WTC11 (cell line): ENCODE measurements around the gene ZZZ3. TPM values are rescaled to one million over a fixed set of nuclear protein-coding genes. Genes with fewer than 3 reads are reported as not detected.

ENCODE experiments used
- ATAC-seq: fragments of 200-7000 bp; cut with Tn5 transposase; 2 replicates; pipeline ENCODE4 v1.10.0; 2021; ENCODE audit warnings: mild to moderate bottlenecking, moderate library complexity
- CTCF ChIA-PET: fragments of 300-600 bp; sonication (Branson Sonifier 250); formaldehyde crosslinking; loops from one replicate; lab custom pipeline; 2021; ENCODE audit warnings: antibody characterized with exemption; lab: Charles Lee
- POLR2A ChIA-PET: fragments of 350-600 bp; sonication (Branson Sonifier 250); formaldehyde crosslinking; loops from one replicate; lab custom pipeline; 2021; ENCODE audit warnings: antibody characterized with exemption; lab: Charles Lee
- DNase-seq: peaks from one replicate; pipeline ENCODE4 v3.0.0; 2021; ENCODE audit warnings: low spot score
- H3K27ac Mint-ChIP-seq: 2 replicates; pipeline ENCODE4 v1.8.0; 2021; ENCODE audit warnings: mixed read lengths
- H3K27me3 Mint-ChIP-seq: 2 replicates; pipeline ENCODE4 v1.8.0; 2021; ENCODE audit warnings: low read depth, mild to moderate bottlenecking, moderate library complexity, mixed read lengths
- H3K36me3 Mint-ChIP-seq: 2 replicates; pipeline ENCODE4 v1.8.0; 2021; ENCODE audit warnings: mixed read lengths
- H3K4me1 Mint-ChIP-seq: 2 replicates; pipeline ENCODE4 v1.8.0; 2022; ENCODE audit warnings: mixed read lengths
- H3K4me3 Mint-ChIP-seq: 2 replicates; pipeline ENCODE4 v1.8.0; 2021; ENCODE audit warnings: mild to moderate bottlenecking, moderate library complexity, mixed read lengths
- H3K9me3 Mint-ChIP-seq: 2 replicates; pipeline ENCODE4 v1.8.0; 2021; ENCODE audit warnings: mixed read lengths
- ATF3 ChIP-seq: sonication (generic); formaldehyde crosslinking; conservative IDR thresholded peaks from 2 replicates; pipeline ENCODE4 v1.8.1; 2022; ENCODE audit warnings: mild to moderate bottlenecking, missing genetic modification reagents
- CTCF ChIP-seq: fragments of 200-600 bp; IDR thresholded peaks from 2 replicates; pipeline ENCODE4 v1.8.0; 2022; ENCODE audit warnings: antibody characterized with exemption
- E2F1 ChIP-seq: sonication (generic); formaldehyde crosslinking; IDR thresholded peaks from 2 replicates; pipeline ENCODE4 v1.8.0; 2022; ENCODE audit warnings: mild to moderate bottlenecking, missing genetic modification reagents
- ESRRA ChIP-seq: sonication (generic); formaldehyde crosslinking; IDR thresholded peaks from 2 replicates; pipeline ENCODE4 v1.8.1; 2022; ENCODE audit warnings: mild to moderate bottlenecking, missing genetic modification reagents, borderline replicate concordance
- ETV6 ChIP-seq: sonication (generic); formaldehyde crosslinking; IDR thresholded peaks from 2 replicates; pipeline ENCODE4 v1.8.1; 2022; ENCODE audit warnings: mild to moderate bottlenecking, missing genetic modification reagents
- FOXP1 ChIP-seq: sonication (generic); formaldehyde crosslinking; IDR thresholded peaks from 2 replicates; pipeline ENCODE4 v1.8.0; 2022; ENCODE audit warnings: missing genetic modification reagents, mild to moderate bottlenecking, moderate library complexity, borderline replicate concordance
- HMGA2 ChIP-seq: fragments of 250-450 bp; sonication (Bioruptor Pico); IDR thresholded peaks from 2 replicates; pipeline ENCODE4 v1.4.0; 2021; ENCODE audit warnings: mild to moderate bottlenecking, moderate library complexity
- IRF2 ChIP-seq: sonication (generic); formaldehyde crosslinking; IDR thresholded peaks from 2 replicates; pipeline ENCODE4 v1.8.0; 2022; ENCODE audit warnings: low read depth, missing genetic modification reagents, borderline replicate concordance
- JUN ChIP-seq: sonication (generic); formaldehyde crosslinking; IDR thresholded peaks from 2 replicates; pipeline ENCODE4 v1.8.0; 2023; ENCODE audit warnings: mild to moderate bottlenecking, missing genetic modification reagents
- MYBL2 ChIP-seq: sonication (generic); formaldehyde crosslinking; IDR thresholded peaks from 2 replicates; pipeline ENCODE4 v1.8.1; 2023; ENCODE audit warnings: mild to moderate bottlenecking, moderate library complexity, missing genetic modification reagents
- NR1H2 ChIP-seq: sonication (generic); formaldehyde crosslinking; IDR thresholded peaks from 2 replicates; pipeline ENCODE4 v1.9.0; 2021; ENCODE audit warnings: mild to moderate bottlenecking, moderate library complexity, missing genetic modification reagents
- NR3C1 ChIP-seq: sonication (generic); formaldehyde crosslinking; conservative IDR thresholded peaks from 2 replicates; pipeline ENCODE4 v1.8.1; 2023; ENCODE audit warnings: low read depth, mild to moderate bottlenecking, missing genetic modification reagents
- SMAD4 ChIP-seq: sonication (generic); formaldehyde crosslinking; IDR thresholded peaks from 2 replicates; pipeline ENCODE4 v1.8.0; 2022; ENCODE audit warnings: mild to moderate bottlenecking, missing genetic modification reagents
- SOX15 ChIP-seq: fragments of 250-450 bp; sonication (Bioruptor Pico); IDR thresholded peaks from 2 replicates; pipeline ENCODE4 v1.9.0; 2021; ENCODE audit warnings: mild to moderate bottlenecking
- TCF7 ChIP-seq: sonication (generic); formaldehyde crosslinking; IDR thresholded peaks from 2 replicates; pipeline ENCODE4 v1.8.0; 2022; ENCODE audit warnings: mild to moderate bottlenecking, low read depth, missing genetic modification reagents, moderate library complexity
- USF1 ChIP-seq: sonication (generic); formaldehyde crosslinking; IDR thresholded peaks from 2 replicates; pipeline ENCODE4 v1.8.0; 2022; ENCODE audit warnings: mild to moderate bottlenecking, missing genetic modification reagents
- ZBTB21 ChIP-seq: sonication (generic); formaldehyde crosslinking; IDR thresholded peaks from 2 replicates; pipeline ENCODE4 v1.8.1; 2023; ENCODE audit warnings: mild to moderate bottlenecking, missing genetic modification reagents, borderline replicate concordance
- ZNF281 ChIP-seq: sonication (generic); formaldehyde crosslinking; IDR thresholded peaks from 2 replicates; pipeline ENCODE4 v1.8.0; 2023; ENCODE audit warnings: mild to moderate bottlenecking, missing genetic modification reagents
- total RNA-seq: library from RNA; stranded (reverse); gene quantifications from 3 replicates; pipeline ENCODE4 v1.2.3, GENCODE V29; 2021
- TF ChIP-seq, protein P1 (sequence below): sonication (generic); formaldehyde crosslinking; IDR thresholded peaks from 2 replicates; pipeline ENCODE4 v1.8.0; 2023; ENCODE audit warnings: missing genetic modification reagents, mild to moderate bottlenecking, borderline replicate concordance

The ZZZ3 gene
- total RNA-seq, 1 experiment from 2014 or later = 43.5 TPM

DNA sequence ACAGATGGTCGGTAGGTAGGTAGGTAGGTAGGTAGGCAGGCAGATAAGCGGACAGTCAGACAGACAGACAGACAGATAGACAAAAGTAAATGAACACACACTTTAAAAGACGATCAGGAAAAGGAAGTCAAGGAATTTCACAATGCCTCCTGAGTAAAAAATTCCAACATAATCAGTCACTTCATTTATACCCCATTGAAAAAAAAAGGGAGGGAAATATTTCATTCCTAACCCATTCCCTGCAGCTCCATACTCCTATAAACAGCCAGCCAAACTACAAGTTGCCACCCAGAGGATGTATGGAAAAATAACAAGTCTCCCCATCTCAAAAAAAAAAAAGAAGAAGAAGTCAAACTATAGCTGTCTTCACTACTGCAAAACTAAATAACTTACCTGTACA, 43.4 kb downstream of the ZZZ3 start (continued):
- no peak for TF ChIP-seq ZNF281 (CRISPR knock-in tag)
- no peak for TF ChIP-seq HMGA2

- Mint-ChIP-seq H3K27ac (no peak overlapping the region), H3K36me3 (peaks cover 14% of the 10 kb centered on the region)
- TF ChIP-seq FOXP1 (no peak), ZBTB21 (CRISPR knock-in tag) (no peak), SMAD4 (CRISPR knock-in tag) (no peak), IRF2 (no peak), ATF3 (no peak), CTCF (no peak), ESRRA (CRISPR knock-in tag) (no peak), MYBL2 (CRISPR knock-in tag) (no peak), E2F1 (no peak), ZNF281 (CRISPR knock-in tag) (no peak), ETV6 (CRISPR knock-in tag) (no peak), SOX15 (CRISPR knock-in tag) (no peak), NR3C1 (no peak), JUN (CRISPR knock-in tag) (no peak), TCF7 (CRISPR knock-in tag) (no peak), USF1 (CRISPR knock-in tag) (no peak), NR1H2 (CRISPR knock-in tag) (no peak)
- TF ChIP-seq, protein P1, sequence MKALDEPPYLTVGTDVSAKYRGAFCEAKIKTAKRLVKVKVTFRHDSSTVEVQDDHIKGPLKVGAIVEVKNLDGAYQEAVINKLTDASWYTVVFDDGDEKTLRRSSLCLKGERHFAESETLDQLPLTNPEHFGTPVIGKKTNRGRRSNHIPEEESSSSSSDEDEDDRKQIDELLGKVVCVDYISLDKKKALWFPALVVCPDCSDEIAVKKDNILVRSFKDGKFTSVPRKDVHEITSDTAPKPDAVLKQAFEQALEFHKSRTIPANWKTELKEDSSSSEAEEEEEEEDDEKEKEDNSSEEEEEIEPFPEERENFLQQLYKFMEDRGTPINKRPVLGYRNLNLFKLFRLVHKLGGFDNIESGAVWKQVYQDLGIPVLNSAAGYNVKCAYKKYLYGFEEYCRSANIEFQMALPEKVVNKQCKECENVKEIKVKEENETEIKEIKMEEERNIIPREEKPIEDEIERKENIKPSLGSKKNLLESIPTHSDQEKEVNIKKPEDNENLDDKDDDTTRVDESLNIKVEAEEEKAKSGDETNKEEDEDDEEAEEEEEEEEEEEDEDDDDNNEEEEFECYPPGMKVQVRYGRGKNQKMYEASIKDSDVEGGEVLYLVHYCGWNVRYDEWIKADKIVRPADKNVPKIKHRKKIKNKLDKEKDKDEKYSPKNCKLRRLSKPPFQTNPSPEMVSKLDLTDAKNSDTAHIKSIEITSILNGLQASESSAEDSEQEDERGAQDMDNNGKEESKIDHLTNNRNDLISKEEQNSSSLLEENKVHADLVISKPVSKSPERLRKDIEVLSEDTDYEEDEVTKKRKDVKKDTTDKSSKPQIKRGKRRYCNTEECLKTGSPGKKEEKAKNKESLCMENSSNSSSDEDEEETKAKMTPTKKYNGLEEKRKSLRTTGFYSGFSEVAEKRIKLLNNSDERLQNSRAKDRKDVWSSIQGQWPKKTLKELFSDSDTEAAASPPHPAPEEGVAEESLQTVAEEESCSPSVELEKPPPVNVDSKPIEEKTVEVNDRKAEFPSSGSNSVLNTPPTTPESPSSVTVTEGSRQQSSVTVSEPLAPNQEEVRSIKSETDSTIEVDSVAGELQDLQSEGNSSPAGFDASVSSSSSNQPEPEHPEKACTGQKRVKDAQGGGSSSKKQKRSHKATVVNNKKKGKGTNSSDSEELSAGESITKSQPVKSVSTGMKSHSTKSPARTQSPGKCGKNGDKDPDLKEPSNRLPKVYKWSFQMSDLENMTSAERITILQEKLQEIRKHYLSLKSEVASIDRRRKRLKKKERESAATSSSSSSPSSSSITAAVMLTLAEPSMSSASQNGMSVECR (CRISPR knock-in tag) = no peak
- TF ChIP-seq, all 79 proteins: peak for 0
- H3K4me1 Mint-ChIP-seq = peaks cover 21% of the 10 kb centered on the region
- no peak overlapping the region for H3K4me3 Mint-ChIP-seq
- ATAC-seq (peak; percentile 82), DNase-seq (no peak)
- H3K27me3 Mint-ChIP-seq = no peaks in the 10 kb centered on the region
- ChIA-PET POLR2A (no interaction called here), CTCF (interaction anchor here (0.8 kb wide), 1 partner anchor 36 kb away, joined by 3 read pairs; no protein-coding TSS in a partner anchor)
- no peaks in the 10 kb centered on the region for H3K9me3 Mint-ChIP-seq
These were observed 45.6 kb downstream of the ZZZ3 start for GRCh38 chr1:77636864-77637263.
